OCI-LY7 (cell line): Measurements from ENCODE around the gene CD274.
"Not testable (repeated sequence)": the region's sequence is repeated elsewhere in the genome, so short reads cannot be mapped to it uniquely, and the experiment has no call there.

Experiments used
- CTCF ChIP-seq: fragments of 200-600 bp; sonication (generic); conservative IDR thresholded peaks from 2 replicates; pipeline ENCODE4 v1.5.1; 2014; ENCODE audit warnings: mild to moderate bottlenecking, antibody characterized with exemption, low read length, moderate library complexity, mixed read lengths
- EZH2phosphoT487 ChIP-seq: fragments of 200-600 bp; sonication (generic); IDR thresholded peaks from 2 replicates; pipeline ENCODE4 v1.6.1; 2018; ENCODE audit warnings: low read depth, borderline replicate concordance, mild to moderate bottlenecking, mixed run types, antibody characterized with exemption, low read length, moderate library complexity, mixed read lengths

- TF ChIP-seq CTCF, EZH2phosphoT487: not testable (repeated sequence)
These were observed 17.5 kb upstream of the CD274 start for GRCh38 chr9:5432890-5433289.
